Naive thymus-derived CD4-positive, alpha-beta T cell (primary cell): ENCODE results near the gene CENPN. TPM values are rescaled to one million over a fixed set of nuclear protein-coding genes. Genes with fewer than 3 reads are reported as not detected.
A peak's percentile ranks its signal among the peaks of the same experiment; 100 is the strongest.

ENCODE experiments used
- ATAC-seq: fragments of 150-1000 bp; cut with Tn5 transposase; 2 replicates; pipeline ENCODE4 v1.10.0; 2021; ENCODE audit warnings: mild to moderate bottlenecking, moderate library complexity
- CTCF ChIA-PET: fragments of 350-600 bp; sonication (Branson Sonifier 250); formaldehyde crosslinking; loops from one replicate; lab custom pipeline; 2021; ENCODE audit warnings: antibody characterized with exemption; lab: Charles Lee
- POLR2A ChIA-PET: fragments of 350-600 bp; sonication (Branson Sonifier 250); formaldehyde crosslinking; loops from one replicate; lab custom pipeline; 2021; ENCODE audit warnings: antibody characterized with exemption, inconsistent platforms; lab: Charles Lee
- DNase-seq, 9 donors: peaks; one replicate each; pipeline versions ENCODE4 v3.0.0 to v3.0.0-alpha.2; 2020 to 2022; ENCODE audit warnings: mixed read lengths in 1 of 9
- H3K27ac ChIP-seq: one replicate; pipeline ENCODE4 v1.7.0; 2013; ENCODE audit warnings: mild to moderate bottlenecking, low read depth, low read length, moderate library complexity
- H3K27me3 ChIP-seq, 2 donors: one replicate each; pipeline ENCODE4 v1.7.0; 2013; ENCODE audit warnings: low read length in 2 of 2, mild to moderate bottlenecking in 2 of 2, moderate library complexity in 2 of 2; ENCODE audit not compliant: control insufficient read depth in 2 of 2, insufficient read depth in 2 of 2
- H3K36me3 ChIP-seq, 3 experiments: 1 replicate in 2 of 3; 2 replicates in 1 of 3; pipeline ENCODE4 v1.7.0; 2013; ENCODE audit warnings: low read length in 3 of 3, mild to moderate bottlenecking in 3 of 3, moderate library complexity in 1 of 3; ENCODE audit not compliant: insufficient read depth in 3 of 3, control insufficient read depth in 2 of 3
- H3K4me1 ChIP-seq, 2 donors: one replicate each; pipeline ENCODE4 v1.7.0; 2013; ENCODE audit warnings: low read length in 2 of 2, mild to moderate bottlenecking in 2 of 2, moderate library complexity in 1 of 2; ENCODE audit not compliant: control insufficient read depth in 2 of 2, insufficient read depth in 2 of 2
- H3K4me3 ChIP-seq: 2 replicates; pipeline ENCODE4 v1.7.0; 2013; ENCODE audit warnings: mild to moderate bottlenecking, low read length
- H3K9me3 ChIP-seq, 3 experiments: 1 replicate in 2 of 3; 2 replicates in 1 of 3; pipeline ENCODE4 v1.7.0; 2013; ENCODE audit warnings: low read length in 3 of 3; ENCODE audit not compliant: control insufficient read depth in 2 of 3
- H3K27ac Mint-ChIP-seq, 9 donors: one replicate each; pipeline ENCODE4 v1.8.0; 2020 to 2022; ENCODE audit warnings: mixed read lengths in 9 of 9, mild to moderate bottlenecking in 8 of 9, moderate library complexity in 5 of 9, inconsistent platforms in 2 of 9
- H3K27me3 Mint-ChIP-seq, 5 donors: one replicate each; pipeline ENCODE4 v1.8.0; 2021 to 2022; ENCODE audit warnings: mixed read lengths in 5 of 5, mild to moderate bottlenecking in 1 of 5
- H3K36me3 Mint-ChIP-seq, 5 donors: one replicate each; pipeline ENCODE4 v1.8.0; 2020 to 2022; ENCODE audit warnings: mixed read lengths in 5 of 5, mild to moderate bottlenecking in 3 of 5, inconsistent platforms in 1 of 5
- H3K4me1 Mint-ChIP-seq, 7 donors: one replicate each; pipeline ENCODE4 v1.8.0; 2020 to 2022; ENCODE audit warnings: mixed read lengths in 7 of 7, mild to moderate bottlenecking in 3 of 7, inconsistent platforms in 1 of 7
- H3K4me3 Mint-ChIP-seq, 10 donors: one replicate each; pipeline ENCODE4 v1.8.0; 2020 to 2022; ENCODE audit warnings: mild to moderate bottlenecking in 10 of 10, mixed read lengths in 10 of 10, moderate library complexity in 6 of 10, inconsistent platforms in 2 of 10
- H3K9me3 Mint-ChIP-seq, 11 donors: one replicate each; pipeline ENCODE4 v1.8.0; 2020 to 2022; ENCODE audit warnings: mixed read lengths in 11 of 11, mild to moderate bottlenecking in 4 of 11, inconsistent platforms in 1 of 11, moderate library complexity in 1 of 11
- intact Hi-C, 2 donors: fragments of 100-400 bp; cut with micrococcal nuclease; formaldehyde crosslinking; loops; one replicate each; pipeline ENCODE4 v1.15.1; 2023
- polyA plus RNA-seq, 2 donors: library from polyadenylated mRNA; unstranded; fragments of 300-500 nt; fragmentation: Illumina TruSeq; gene quantifications; one replicate each; pipeline ENCODE4 v1.2.3, GENCODE V29; 2021
- total RNA-seq, 6 experiments: library from RNA in 5 of 6; stranded (reverse) in 5 of 6; gene quantifications; 1 replicate in 5 of 6; 2 replicates in 1 of 6; pipeline ENCODE4 v1.2.3 and lab custom pipeline; 2021 to 2026

CENPN gene
- total and polyA plus RNA-seq, 7 experiments from 2014 or later, result 1.4 to 41.8 (median 3.1) TPM

DNA sequence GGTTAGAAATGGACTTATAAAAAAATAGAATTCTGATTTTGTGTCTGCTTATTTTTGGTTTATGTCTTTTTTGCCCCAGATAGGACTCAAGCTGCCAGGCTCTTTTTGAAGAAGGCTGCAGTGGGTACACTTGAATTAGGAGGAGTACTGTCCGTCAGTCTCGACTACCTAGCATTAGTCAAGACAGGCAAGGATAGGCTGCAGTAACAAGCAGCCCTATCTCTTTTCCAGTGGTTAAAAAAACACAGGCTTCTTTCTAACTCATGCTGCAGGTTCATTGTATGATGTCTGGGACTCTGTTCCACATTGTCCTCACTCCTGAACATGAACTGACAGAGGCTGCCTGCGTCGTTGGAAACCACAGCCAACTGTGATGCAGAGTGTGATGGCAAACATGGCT, 62.0 kb downstream of the CENPN start:
- Histone ChIP-seq H3K4me3 (no peak overlapping the region), H3K27me3 (no peaks in the 10 kb centered on the region), H3K36me3 (no peaks in the 10 kb centered on the region), H3K4me1 (no peaks in the 10 kb centered on the region), H3K9me3 (no peaks in the 10 kb centered on the region), H3K27ac (no peak overlapping the region)
- POLR2A ChIA-PET, result interaction anchor here (0.6 kb wide), 1 partner anchor 15 kb away, joined by 3 read pairs; no protein-coding TSS in a partner anchor
- Mint-ChIP-seq H3K4me1 (peaks cover 0 to 10% (median 0%) of the 10 kb centered on the region in 7 donors), H3K36me3 (no peaks in the 10 kb centered on the region), H3K27me3 (peaks cover 0 to 10% (median 0%) of the 10 kb centered on the region in 5 donors), H3K4me3 (no peak overlapping the region), H3K27ac (no peak overlapping the region), H3K9me3 (no peaks in the 10 kb centered on the region)
- no peak for ATAC-seq
- intact Hi-C loops, result no loop called here
- DNase-seq, result no peak
- CTCF ChIA-PET, result no interaction called here

DNA sequence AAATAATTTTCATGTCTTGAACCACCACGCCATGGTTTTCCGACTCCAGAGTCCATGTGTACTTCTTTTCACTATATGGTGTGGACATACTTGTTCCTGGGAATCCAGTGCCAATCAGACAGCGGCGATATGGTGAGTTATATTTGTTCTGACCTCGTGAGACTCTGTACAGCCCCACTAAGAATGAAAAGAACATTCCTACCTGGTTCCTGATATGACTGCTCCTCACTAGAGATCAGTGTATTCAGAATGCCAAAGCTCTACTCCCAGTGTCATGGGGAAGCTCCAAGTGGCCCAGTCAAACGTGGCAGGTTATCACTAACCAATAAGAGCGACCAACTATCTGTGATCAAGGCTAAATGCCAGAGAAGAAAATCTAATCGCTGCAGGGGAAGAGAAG, 64.0 kb downstream of the CENPN start:
- Histone ChIP-seq H3K27me3 (no peaks in the 10 kb centered on the region), H3K27ac (no peak overlapping the region), H3K9me3 (no peaks in the 10 kb centered on the region), H3K36me3 (no peaks in the 10 kb centered on the region), H3K4me3 (no peak overlapping the region), H3K4me1 (peaks cover under 1 to 2% of the 10 kb centered on the region in 2 donors)
- no peaks in the 10 kb centered on the region for H3K36me3 Mint-ChIP-seq
- ChIA-PET CTCF (no interaction called here), POLR2A (no interaction called here)
- DNase-seq (no peak), ATAC-seq (no peak)
- intact Hi-C loops, result loop anchor here (10.0 kb wide), 2 partner anchors 266 to 1584 kb away; partner anchors contain the start of gene CDYL2 (in 2 of the 2)
- peaks cover 0 to 10% (median 0%) of the 10 kb centered on the region in 7 donors for H3K4me1 Mint-ChIP-seq
- H3K27me3 Mint-ChIP-seq, result peaks cover 0 to 17% (median 0%) of the 10 kb centered on the region in 5 donors
- no peak overlapping the region for H3K4me3 Mint-ChIP-seq
- H3K9me3 Mint-ChIP-seq, result no peaks in the 10 kb centered on the region
- H3K27ac Mint-ChIP-seq, result no peak overlapping the region

DNA sequence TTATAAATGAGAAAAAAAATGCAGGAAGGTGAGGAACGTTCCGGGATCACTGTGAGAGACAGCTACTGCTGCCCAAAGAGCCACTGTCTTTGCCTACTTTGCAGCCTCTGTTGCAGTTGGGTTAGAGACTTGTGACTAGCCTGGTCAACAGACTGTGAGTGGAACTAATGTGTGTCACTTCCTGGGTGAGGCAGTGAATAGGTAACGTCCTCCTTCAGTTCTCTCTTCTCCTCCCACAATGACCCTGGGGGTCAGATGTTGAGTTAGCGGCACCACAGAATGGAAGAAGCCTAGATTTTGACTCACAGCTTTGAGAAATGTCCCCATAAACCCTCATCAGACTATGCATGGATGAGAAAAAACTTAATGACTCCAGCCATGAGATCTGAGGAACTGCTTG, 64.8 kb downstream of the CENPN start:
- no peaks in the 10 kb centered on the region for H3K9me3 Mint-ChIP-seq
- H3K4me3 Mint-ChIP-seq, result no peak overlapping the region
- Histone ChIP-seq H3K36me3 (no peaks in the 10 kb centered on the region), H3K27me3 (no peaks in the 10 kb centered on the region), H3K9me3 (no peaks in the 10 kb centered on the region), H3K27ac (no peak overlapping the region), H3K4me1 (peaks cover 5 to 6% of the 10 kb centered on the region in 2 donors), H3K4me3 (no peak overlapping the region)
- intact Hi-C loops, result loop anchor here (10.0 kb wide), 2 partner anchors 267 to 1583 kb away; partner anchors contain the start of gene CDYL2 (in 2 of the 2)
- no peak for ATAC-seq
- DNase-seq, result no peak
- peaks cover 0 to 17% (median 0%) of the 10 kb centered on the region in 5 donors for H3K27me3 Mint-ChIP-seq
- CTCF ChIA-PET, result interaction anchor here (1.3 kb wide), 1 partner anchor 36 kb away, joined by 4 read pairs; the partner anchor contains the start of gene ATMIN
- H3K36me3 Mint-ChIP-seq, result no peaks in the 10 kb centered on the region
- peaks cover 0 to 6% (median 0%) of the 10 kb centered on the region in 7 donors for H3K4me1 Mint-ChIP-seq
- H3K27ac Mint-ChIP-seq, result no peak overlapping the region
- POLR2A ChIA-PET, result no interaction called here

DNA sequence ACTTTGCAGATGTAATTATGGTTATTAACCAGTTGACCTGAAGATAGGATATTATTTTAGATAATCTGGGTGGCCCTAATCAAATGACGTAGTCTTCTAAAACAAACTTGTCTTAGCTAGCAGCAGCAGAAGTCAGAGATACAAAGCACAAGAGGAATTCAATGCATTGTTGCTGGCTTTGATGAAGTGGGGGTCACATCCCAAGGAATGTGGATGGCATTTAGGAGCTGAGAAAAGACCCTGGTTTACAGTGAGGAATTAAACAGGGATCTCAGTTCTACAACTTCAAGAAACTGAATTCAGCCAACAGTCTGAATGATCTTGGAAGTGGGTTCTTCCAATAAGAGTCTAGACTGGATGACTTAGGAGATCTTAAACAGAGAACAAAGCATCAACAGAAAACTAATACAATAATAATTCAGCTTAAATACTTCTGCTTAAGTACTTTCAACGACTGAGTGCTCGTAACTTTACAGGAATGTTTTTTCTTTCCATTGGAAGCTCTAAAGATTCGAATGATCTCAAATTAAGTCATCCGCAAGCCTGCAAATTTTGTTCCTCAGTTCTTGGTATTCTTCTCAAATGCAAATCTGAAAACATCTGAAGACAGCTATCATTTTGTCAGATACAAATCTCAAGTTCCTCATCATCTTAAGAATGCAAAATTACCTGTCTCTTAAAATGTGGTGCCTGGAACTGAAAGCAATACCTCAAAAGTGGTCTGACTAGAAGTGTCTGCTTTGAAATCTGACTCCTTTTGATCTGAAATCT, 66.7 kb downstream of the CENPN start:
- Histone ChIP-seq H3K36me3 (peaks cover 0 to 7% (median 0%) of the 10 kb centered on the region in 3 experiments), H3K9me3 (no peaks in the 10 kb centered on the region), H3K27ac (no peak overlapping the region), H3K4me3 (no peak overlapping the region), H3K4me1 (peaks cover 10 to 11% of the 10 kb centered on the region in 2 donors), H3K27me3 (no peaks in the 10 kb centered on the region)
- peaks cover 0 to 10% (median 0%) of the 10 kb centered on the region in 5 donors for H3K27me3 Mint-ChIP-seq
- no peak overlapping the region for H3K4me3 Mint-ChIP-seq
- H3K27ac Mint-ChIP-seq, result no peak overlapping the region
- ChIA-PET POLR2A (interaction anchor here (0.5 to 0.7 kb wide), 3 partner anchors 14 to 1112 kb away, joined by 3 to 5 read pairs (median 3); no protein-coding TSS in a partner anchor), CTCF (interaction anchor here (0.6 to 1.4 kb wide), 3 partner anchors 37 to 188 kb away, joined by 4 to 8 read pairs (median 5); partner anchors contain the start of gene ATMIN)
- H3K9me3 Mint-ChIP-seq, result no peaks in the 10 kb centered on the region
- intact Hi-C loops, result loop anchor here (10.0 kb wide), 2 partner anchors 269 to 1581 kb away; partner anchors contain the start of gene CDYL2 (in 2 of the 2)
- no peak for DNase-seq
- no peak for ATAC-seq
- no peaks in the 10 kb centered on the region for H3K36me3 Mint-ChIP-seq
- peaks cover 0 to 4% (median 0%) of the 10 kb centered on the region in 7 donors for H3K4me1 Mint-ChIP-seq

DNA sequence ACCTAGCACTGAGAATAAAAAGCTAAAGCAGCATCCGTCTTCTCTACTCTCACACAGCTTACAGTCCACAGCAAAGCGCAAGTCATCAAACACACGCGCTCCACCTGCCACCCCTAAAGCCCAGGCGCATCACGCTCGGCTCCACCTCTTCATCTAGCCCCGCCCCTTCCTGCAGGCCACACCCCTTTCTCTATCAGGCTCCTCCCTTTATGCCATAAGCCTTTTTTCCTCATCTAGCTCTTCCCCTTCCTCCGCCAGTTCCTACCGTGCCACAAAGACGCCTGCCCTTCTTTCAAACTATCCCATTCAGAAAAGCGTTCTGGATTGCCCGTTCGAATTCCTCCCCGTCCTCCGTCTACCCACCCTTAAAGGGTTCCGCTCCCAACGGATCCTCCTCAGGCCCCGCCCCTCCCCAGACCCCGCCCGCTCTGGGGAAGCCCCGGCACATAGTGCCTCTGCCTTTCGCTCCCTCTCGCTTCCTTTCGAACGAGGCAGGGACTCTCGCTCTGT, 69.6 kb downstream of the CENPN start:
- POLR2A ChIA-PET, result interaction anchor here (0.7 to 2.7 kb wide), 9 partner anchors 11 to 1785 kb away, joined by 3 to 20 read pairs (median 4); partner anchors contain the start of genes ATMIN, CENPN, CMC2 and GAN
- H3K4me1 Mint-ChIP-seq, result peaks cover 0 to 4% (median 0%) of the 10 kb centered on the region in 7 donors

More for the DNA sequence above, 69.6 kb downstream of the CENPN start:
- H3K27me3 ChIP-seq, result no peaks in the 10 kb centered on the region
- peak; percentile 89 to 98 (median 95) for DNase-seq
- Mint-ChIP-seq H3K27ac (no peak overlapping the region), H3K36me3 (no peaks in the 10 kb centered on the region), H3K9me3 (no peaks in the 10 kb centered on the region), H3K27me3 (peaks cover 0 to 10% (median 0%) of the 10 kb centered on the region in 5 donors), H3K4me3 (no peak overlapping the region)
- H3K4me1 ChIP-seq, result peaks cover 10 to 11% of the 10 kb centered on the region in 2 donors
- intact Hi-C loops, result loop anchor here (1.0 to 10.0 kb wide), 14 partner anchors 20 to 1578 kb away; partner anchors contain the start of genes ATMIN (in 2 of the 2), CDYL2 (in 2 of the 2), CENPN (in 2 of the 2) and DYNLRB2 (in 2 of the 2)
- H3K36me3 ChIP-seq, result peaks cover 0 to 7% (median 0%) of the 10 kb centered on the region in 3 experiments
- H3K27ac ChIP-seq, result peak overlapping the region; percentile 89
- no peaks in the 10 kb centered on the region for H3K9me3 ChIP-seq
- H3K4me3 ChIP-seq, result peak overlapping the region; percentile 96
- peak; percentile 92 for ATAC-seq
- CTCF ChIA-PET, result interaction anchor here (1.0 to 2.1 kb wide), 2 partner anchors 40 to 42 kb away, joined by 4 to 14 read pairs; partner anchors contain the start of gene ATMIN
